HEK293T (cell line): ENCODE measurements around the gene IL17B.

Source experiments
- BHLHE40 ChIP-seq: fragments of 450-650 bp; IDR thresholded peaks from 2 replicates; pipeline ENCODE4 v1.6.1; 2016; ENCODE audit warnings: mild to moderate bottlenecking, moderate library complexity, borderline replicate concordance
- CTBP1 ChIP-seq: fragments of 450-650 bp; IDR thresholded peaks from 2 replicates; pipeline ENCODE4 v1.6.1; 2016; ENCODE audit warnings: borderline replicate concordance
- ELF4 ChIP-seq: fragments of 450-650 bp; IDR thresholded peaks from 2 replicates; pipeline ENCODE4 v1.6.1; 2017; ENCODE audit warnings: antibody characterized with exemption
- FOXA1 ChIP-seq: fragments of 450-650 bp; IDR thresholded peaks from 2 replicates; pipeline ENCODE4 v1.6.1; 2016; ENCODE audit warnings: mild to moderate bottlenecking
- FOXK2 ChIP-seq: fragments of 450-650 bp; IDR thresholded peaks from 2 replicates; pipeline ENCODE4 v1.6.1; 2016; ENCODE audit warnings: mild to moderate bottlenecking
- FOXM1 ChIP-seq: fragments of 450-650 bp; IDR thresholded peaks from 2 replicates; pipeline ENCODE4 v1.6.1; 2017; ENCODE audit warnings: mild to moderate bottlenecking, borderline replicate concordance
- L3MBTL2 ChIP-seq: fragments of 450-650 bp; conservative IDR thresholded peaks from 2 replicates; pipeline ENCODE4 v1.6.1; 2016; ENCODE audit warnings: mild to moderate bottlenecking
- LEF1 ChIP-seq: fragments of 450-650 bp; IDR thresholded peaks from 2 replicates; pipeline ENCODE4 v1.6.1; 2017; ENCODE audit warnings: mild to moderate bottlenecking, borderline replicate concordance
- NFRKB ChIP-seq: fragments of 450-650 bp; IDR thresholded peaks from 2 replicates; pipeline ENCODE4 v1.6.1; 2016; ENCODE audit warnings: mild to moderate bottlenecking, moderate library complexity
- SP1 ChIP-seq: fragments of 450-650 bp; IDR thresholded peaks from 2 replicates; pipeline ENCODE4 v1.6.1; 2017
- SUZ12 ChIP-seq: fragments of 450-650 bp; IDR thresholded peaks from 2 replicates; pipeline ENCODE4 v1.6.1; 2016; ENCODE audit warnings: mild to moderate bottlenecking
- TARDBP ChIP-seq: fragments of 450-650 bp; IDR thresholded peaks from 2 replicates; pipeline ENCODE4 v1.6.1; 2016
- ZNF384 ChIP-seq: fragments of 450-650 bp; IDR thresholded peaks from 2 replicates; pipeline ENCODE4 v1.6.1; 2016
- TF ChIP-seq, protein P1 (sequence below): fragments of 450-650 bp; IDR thresholded peaks from 2 replicates; pipeline ENCODE4 v1.6.1; 2016

DNA sequence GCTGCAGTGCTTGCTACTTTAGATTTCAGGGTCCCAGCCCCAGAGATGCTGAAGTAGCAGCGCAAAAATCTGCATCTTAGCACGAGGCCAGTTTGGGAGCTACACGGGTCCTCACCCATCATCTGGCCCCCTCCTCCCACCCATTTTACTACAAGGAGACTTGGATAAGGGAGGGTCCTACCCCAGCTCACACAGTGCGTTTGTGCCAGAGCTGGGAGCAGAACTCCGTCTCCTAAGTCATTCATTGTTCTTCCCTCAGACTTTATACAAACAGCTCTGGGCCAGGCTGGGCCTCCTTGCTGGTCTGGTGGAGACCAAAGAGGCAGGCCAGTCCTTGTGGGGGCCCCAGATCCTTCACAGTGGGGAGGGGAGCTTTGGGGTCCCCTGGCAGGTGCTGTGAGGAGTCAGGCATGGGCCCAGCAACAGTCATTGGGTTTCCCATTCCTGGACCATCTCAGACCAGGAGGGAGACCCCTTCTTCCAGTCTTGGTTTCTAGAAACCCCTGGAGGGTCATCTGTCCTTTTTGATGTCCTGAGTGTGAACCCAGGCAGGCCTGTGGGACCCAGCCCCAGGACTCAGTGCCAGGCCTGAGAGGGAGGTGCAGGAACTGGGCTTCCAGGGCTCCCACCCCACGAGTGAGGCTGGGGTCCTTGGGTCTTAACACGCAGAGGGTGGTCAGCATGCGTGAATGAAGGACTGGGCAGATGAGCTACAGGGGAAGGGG is 2.3 kb upstream of the IL17B start:
- no peak for TF ChIP-seq CTBP1
- TF ChIP-seq TARDBP: no peak
- TF ChIP-seq SP1: no peak
- TF ChIP-seq SUZ12: no peak
- no peak for TF ChIP-seq LEF1
- TF ChIP-seq FOXA1: no peak
- no peak for TF ChIP-seq L3MBTL2
- TF ChIP-seq, protein P1, sequence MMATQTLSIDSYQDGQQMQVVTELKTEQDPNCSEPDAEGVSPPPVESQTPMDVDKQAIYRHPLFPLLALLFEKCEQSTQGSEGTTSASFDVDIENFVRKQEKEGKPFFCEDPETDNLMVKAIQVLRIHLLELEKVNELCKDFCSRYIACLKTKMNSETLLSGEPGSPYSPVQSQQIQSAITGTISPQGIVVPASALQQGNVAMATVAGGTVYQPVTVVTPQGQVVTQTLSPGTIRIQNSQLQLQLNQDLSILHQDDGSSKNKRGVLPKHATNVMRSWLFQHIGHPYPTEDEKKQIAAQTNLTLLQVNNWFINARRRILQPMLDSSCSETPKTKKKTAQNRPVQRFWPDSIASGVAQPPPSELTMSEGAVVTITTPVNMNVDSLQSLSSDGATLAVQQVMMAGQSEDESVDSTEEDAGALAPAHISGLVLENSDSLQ: no peak
- no peak for TF ChIP-seq FOXK2
- no peak for TF ChIP-seq FOXM1
- no peak for TF ChIP-seq NFRKB
- TF ChIP-seq ZNF384: no peak
- no peak for TF ChIP-seq ELF4
- TF ChIP-seq BHLHE40: no peak
